GM21717 (cell line): ENCODE measurements around the gene SPECC1.
"Not testable (repeated sequence)": the region's sequence is repeated elsewhere in the genome, so short reads cannot be mapped to it uniquely, and the experiment has no call there.

Source experiments
- ATAC-seq: cut with Tn5 transposase; IDR thresholded peaks from one replicate; pipeline ENCODE4 v1.9.1; 2021; ENCODE audit warnings: mild to moderate bottlenecking, moderate library complexity; ENCODE audit not compliant: unreplicated experiment

Gene SPECC1

GRCh38 chr17:20009052-20009301 is 182 bp upstream of the SPECC1 start:
- ATAC-seq: peak; percentile 86

GRCh38 chr17:20010099-20010863 is 1.1 kb downstream of the SPECC1 start:
- no peak for ATAC-seq

GRCh38 chr17:20010936-20011335 is 1.8 kb downstream of the SPECC1 start:
- ATAC-seq: no peak

- ATAC-seq: no peak
These were observed 2.9 kb downstream of the SPECC1 start for GRCh38 chr17:20012017-20012536.

GRCh38 chr17:20016475-20016992 is 7.4 kb downstream of the SPECC1 start:
- not testable (repeated sequence) for ATAC-seq

GRCh38 chr17:20022701-20023100 is 13.5 kb downstream of the SPECC1 start:
- no peak for ATAC-seq

- ATAC-seq: no peak
These were observed 17.8 kb downstream of the SPECC1 start for GRCh38 chr17:20026960-20027359.

GRCh38 chr17:20028443-20028842 is 19.3 kb downstream of the SPECC1 start:
- ATAC-seq: no peak

GRCh38 chr17:20032636-20033035 is 23.5 kb downstream of the SPECC1 start:
- ATAC-seq: no peak

GRCh38 chr17:20033415-20033814 is 24.3 kb downstream of the SPECC1 start:
- ATAC-seq: no peak

- ATAC-seq: no peak
These were observed 26.3 kb downstream of the SPECC1 start for GRCh38 chr17:20035501-20035900.

GRCh38 chr17:20037286-20037685 is 28.1 kb downstream of the SPECC1 start:
- not testable (repeated sequence) for ATAC-seq

- ATAC-seq: no peak
These were observed 29.9 kb downstream of the SPECC1 start for GRCh38 chr17:20039037-20039436.

- no peak for ATAC-seq
These were observed 31.1 kb downstream of the SPECC1 start for GRCh38 chr17:20040216-20040615.

GRCh38 chr17:20043021-20043420 is 33.9 kb downstream of the SPECC1 start:
- ATAC-seq: no peak

- no peak for ATAC-seq
These were observed 36.3 kb downstream of the SPECC1 start for GRCh38 chr17:20045476-20045875.

- no peak for ATAC-seq
These were observed 37.5 kb downstream of the SPECC1 start for GRCh38 chr17:20046629-20047028.

GRCh38 chr17:20051624-20052023 is 42.5 kb downstream of the SPECC1 start:
- no peak for ATAC-seq

- ATAC-seq: no peak
These were observed 44.3 kb downstream of the SPECC1 start for GRCh38 chr17:20053361-20053964.

GRCh38 chr17:20059728-20060188 is 50.6 kb downstream of the SPECC1 start:
- no peak for ATAC-seq

GRCh38 chr17:20063665-20064648 is 54.8 kb downstream of the SPECC1 start:
- peak; percentile 57 for ATAC-seq
